Sigmoid colon (tissue), 7 donors: Measurements from ENCODE around the gene TENT5C. TPM values are rescaled to one million over a fixed set of nuclear protein-coding genes. Genes with fewer than 3 reads are reported as not detected.

Source experiments
- DNase-seq: peaks from one replicate; pipeline ENCODE4 v3.0.0-alpha.2; 2019
- H3K27ac ChIP-seq, 4 donors: fragments of 200-600 bp; sonication (generic); one replicate each; pipeline ENCODE4 v1.5.1; 2016 to 2019; ENCODE audit warnings: mild to moderate bottlenecking in 1 of 4
- H3K27me3 ChIP-seq, 3 donors: fragments of 200-600 bp; sonication (generic); one replicate each; pipeline ENCODE4 v1.5.1; 2019; ENCODE audit warnings: mild to moderate bottlenecking in 1 of 3
- H3K36me3 ChIP-seq, 4 donors: fragments of 200-600 bp; sonication (generic); one replicate each; pipeline ENCODE4 v1.5.1; 2016 to 2019
- H3K4me1 ChIP-seq, 4 donors: fragments of 200-600 bp; sonication (generic); one replicate each; pipeline ENCODE4 v1.5.1; 2017 to 2019
- H3K4me3 ChIP-seq, 4 donors: fragments of 200-600 bp; sonication (generic); one replicate each; pipeline ENCODE4 v1.5.1; 2017 to 2019; ENCODE audit warnings: mild to moderate bottlenecking in 2 of 4, moderate library complexity in 1 of 4
- H3K9me3 ChIP-seq, 4 donors: fragments of 200-600 bp in 3 of 4; sonication (generic) in 3 of 4; one replicate each; pipeline versions ENCODE4 v1.5.1 to v1.6.1; 2013 to 2019
- CTCF ChIP-seq, 4 experiments: fragments of 450-650 bp in 3 of 4; fragments of 200-600 bp in 1 of 4; IDR thresholded peaks; one replicate each; pipeline ENCODE4 v1.5.1; 2016 to 2019; ENCODE audit warnings: antibody characterized with exemption in 4 of 4, mild to moderate bottlenecking in 3 of 4, moderate library complexity in 2 of 4
- EP300 ChIP-seq, 4 donors: sonication (generic); formaldehyde crosslinking; IDR thresholded peaks; one replicate each; pipeline ENCODE4 v1.6.1; 2017; ENCODE audit warnings: antibody characterized with exemption in 4 of 4
- POLR2A ChIP-seq, 2 donors: fragments of 450-650 bp; IDR thresholded peaks; one replicate each; pipeline ENCODE4 v1.6.1; 2016; ENCODE audit warnings: antibody characterized with exemption in 2 of 2, mild to moderate bottlenecking in 2 of 2, moderate library complexity in 2 of 2
- POLR2AphosphoS5 ChIP-seq, 4 donors: sonication (generic); formaldehyde crosslinking; IDR thresholded peaks; one replicate each; pipeline ENCODE4 v1.6.1; 2017; ENCODE audit warnings: antibody characterized with exemption in 4 of 4
- WGBS, 2 donors: extraction: QIAGEN DNeasy Blood & Tissue Kit; methylation state at CpG; one replicate each; pipeline ENCODE4 v1.1.7; 2013; 5-methylcytosine and 5-hydroxymethylcytosine counted together
- intact Hi-C: fragments of 100-400 bp; cut with DNase I; formaldehyde crosslinking; loops from one replicate; pipeline ENCODE4 v1.15.1; 2023
- polyA plus RNA-seq, 3 donors: library from polyadenylated mRNA; stranded (reverse); fragments of 200-250 nt; gene quantifications; one replicate each; pipeline ENCODE4 v1.2.3, GENCODE V29; 2013
- total RNA-seq, 4 donors: library from RNA; depleted of rRNA; stranded (reverse); fragments of >200 nt; gene quantifications; one replicate each; pipeline ENCODE4 v1.1.0, GENCODE V29; 2016
- donor health status: healthy with polysubstance abuse.
- donor health status: Bipolar disorder and iron deficiency.
- donor health status: healthy.

TENT5C gene
- total and polyA plus RNA-seq, 7 donors: 2.8 to 10.3 (median 5.6) TPM

GRCh38 chr1:117608758-117609157 is 2.9 kb downstream of the TENT5C start:
- H3K9me3 ChIP-seq: no peaks in the 10 kb centered on the region
- H3K4me3 ChIP-seq: no peak overlapping the region
- 12 to 61% methylated on average over 1 of the region's 1 CpG for WGBS, 2 donors
- H3K4me1 ChIP-seq: peaks cover 0 to 55% (median 39%) of the 10 kb centered on the region in 4 donors
- no peaks in the 10 kb centered on the region for H3K27me3 ChIP-seq
- DNase-seq: no peak
- TF ChIP-seq CTCF (IDR thresholded peaks at IDR 0.05) (no peak), EP300 (IDR thresholded peaks at IDR 0.05) (no peak), POLR2AphosphoS5 (IDR thresholded peaks at IDR 0.05) (no peak)
- no peaks in the 10 kb centered on the region for H3K36me3 ChIP-seq
- peak overlapping the region; percentile 47 to 64 (median 56) for H3K27ac ChIP-seq
- intact Hi-C loops: loop anchor here (10.0 kb wide), 3 partner anchors 216 to 484 kb away; partner anchors contain the start of genes MAN1A2 and TRIM45

GRCh38 chr1:117609471-117609911 is 3.6 kb downstream of the TENT5C start:
- no peaks in the 10 kb centered on the region for H3K27me3 ChIP-seq
- peaks cover 0 to 62% (median 46%) of the 10 kb centered on the region in 4 donors for H3K4me1 ChIP-seq
- peak; percentile 86 for DNase-seq
- peak overlapping the region; percentile 47 to 64 (median 56) for H3K27ac ChIP-seq
- intact Hi-C loops: loop anchor here (10.0 kb wide), 3 partner anchors 215 to 485 kb away; partner anchors contain the start of genes MAN1A2 and TRIM45
- H3K9me3 ChIP-seq: no peaks in the 10 kb centered on the region
- 72 to 82% methylated on average over 12 of the region's 12 CpGs for WGBS, 2 donors
- TF ChIP-seq POLR2A (IDR thresholded peaks at IDR 0.05): no peak
- TF ChIP-seq EP300 (IDR thresholded peaks at IDR 0.05): no peak
- no peak for TF ChIP-seq POLR2AphosphoS5 (IDR thresholded peaks at IDR 0.05)
- TF ChIP-seq CTCF (IDR thresholded peaks at IDR 0.05): no peak
- H3K4me3 ChIP-seq: no peak overlapping the region
- no peaks in the 10 kb centered on the region for H3K36me3 ChIP-seq

- no peaks in the 10 kb centered on the region for H3K9me3 ChIP-seq
- no peaks in the 10 kb centered on the region for H3K36me3 ChIP-seq
- TF ChIP-seq EP300 (IDR thresholded peaks at IDR 0.05): no peak
- TF ChIP-seq POLR2A (IDR thresholded peaks at IDR 0.05): no peak
- TF ChIP-seq CTCF (IDR thresholded peaks at IDR 0.05): no peak
- no peak for TF ChIP-seq POLR2AphosphoS5 (IDR thresholded peaks at IDR 0.05)
- H3K4me3 ChIP-seq: no peak overlapping the region
- H3K27ac ChIP-seq: peak overlapping the region; percentile 47 to 64 (median 56)
- intact Hi-C loops: loop anchor here (5.0 kb wide), 2 partner anchors 62 to 87 kb away; no protein-coding TSS in a partner anchor
- 82 to 85% methylated on average over 4 of the region's 4 CpGs for WGBS, 2 donors
- no peak for DNase-seq
- H3K4me1 ChIP-seq: peaks cover 0 to 66% (median 48%) of the 10 kb centered on the region in 4 donors
- no peaks in the 10 kb centered on the region for H3K27me3 ChIP-seq
Measured at GRCh38 chr1:117610036-117610435, 4.2 kb downstream of the TENT5C start.

- intact Hi-C loops: loop anchor here (5.0 kb wide), 2 partner anchors 61 to 86 kb away; no protein-coding TSS in a partner anchor
- TF ChIP-seq EP300 (IDR thresholded peaks at IDR 0.05): no peak
- TF ChIP-seq CTCF (IDR thresholded peaks at IDR 0.05): no peak
- TF ChIP-seq POLR2A (IDR thresholded peaks at IDR 0.05): no peak
- no peak for TF ChIP-seq POLR2AphosphoS5 (IDR thresholded peaks at IDR 0.05)
- Histone ChIP-seq H3K4me3 (no peak overlapping the region), H3K4me1 (peaks cover 0 to 70% (median 52%) of the 10 kb centered on the region in 4 donors), H3K9me3 (no peaks in the 10 kb centered on the region), H3K27ac (peak overlapping the region in 1 of 4 donors; percentile 86), H3K27me3 (no peaks in the 10 kb centered on the region), H3K36me3 (no peaks in the 10 kb centered on the region)
- no peak for DNase-seq
- WGBS, 2 donors: 61 to 85% methylated on average over 5 of the region's 5 CpGs
Measured at GRCh38 chr1:117611121-117611601, 5.3 kb downstream of the TENT5C start.
